Mononuclear cell (primary cell): ENCODE data around the gene KIAA1958. TPM values are rescaled to one million over a fixed set of nuclear protein-coding genes. Genes with fewer than 3 reads are reported as not detected.
"Not testable (repeated sequence)": the region's sequence is repeated elsewhere in the genome, so short reads cannot be mapped to it uniquely, and the experiment has no call there.

Experiments
- H3K27me3 ChIP-seq: 2 replicates; pipeline ENCODE4 v1.6.0; 2011; ENCODE audit warnings: low read length, control low read depth; ENCODE audit not compliant: insufficient read depth
- H3K4me1 ChIP-seq: 2 replicates; pipeline ENCODE4 v1.5.1; 2011; ENCODE audit warnings: mild to moderate bottlenecking, low read length, control low read depth; ENCODE audit not compliant: insufficient read depth
- H3K4me3 ChIP-seq: 2 replicates; pipeline ENCODE4 v1.5.1; 2011; ENCODE audit warnings: mild to moderate bottlenecking, low read length, moderate library complexity
- H3K9me3 ChIP-seq: 2 replicates; pipeline ENCODE4 v1.5.1; 2011; ENCODE audit warnings: low read depth, mild to moderate bottlenecking, control low read depth, low read length
- total RNA-seq: library from RNA; depleted of rRNA; stranded (reverse); fragments of >200 nt; gene quantifications from one replicate; pipeline ENCODE4 v1.2.3, GENCODE V29; 2012

Gene KIAA1958
- total RNA-seq, 1 donor: 5.4 TPM

GRCh38 chr9:112654282-112654681 is 167.7 kb downstream of the KIAA1958 start:
- Histone ChIP-seq H3K4me1 (no peaks in the 10 kb centered on the region), H3K9me3 (peaks cover 14% of the 10 kb centered on the region), H3K4me3 (no peak overlapping the region), H3K27me3 (no peaks in the 10 kb centered on the region)

DNA sequence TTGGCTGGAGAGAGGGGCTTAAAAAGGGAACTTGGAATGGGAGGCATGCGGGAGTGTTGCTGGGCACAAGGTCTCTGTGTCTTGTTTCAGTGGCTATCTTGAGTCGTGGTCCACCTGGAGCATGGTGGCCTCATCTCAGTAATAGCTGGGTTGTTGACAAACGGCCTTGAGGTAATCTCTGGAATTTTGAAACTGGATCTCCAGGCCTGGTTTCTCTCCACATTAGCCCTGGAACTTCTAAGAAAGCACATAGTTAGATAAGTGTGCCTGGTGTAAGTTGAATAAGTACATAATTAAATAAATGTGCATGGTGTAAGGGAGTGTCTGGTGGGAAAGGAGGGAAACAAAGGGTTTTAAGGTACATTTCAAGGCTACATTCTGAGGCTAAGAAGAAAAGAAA is 169.0 kb downstream of the KIAA1958 start:
- Histone ChIP-seq H3K4me3 (no peak overlapping the region), H3K4me1 (no peaks in the 10 kb centered on the region), H3K9me3 (peaks cover 2% of the 10 kb centered on the region), H3K27me3 (no peaks in the 10 kb centered on the region)

DNA sequence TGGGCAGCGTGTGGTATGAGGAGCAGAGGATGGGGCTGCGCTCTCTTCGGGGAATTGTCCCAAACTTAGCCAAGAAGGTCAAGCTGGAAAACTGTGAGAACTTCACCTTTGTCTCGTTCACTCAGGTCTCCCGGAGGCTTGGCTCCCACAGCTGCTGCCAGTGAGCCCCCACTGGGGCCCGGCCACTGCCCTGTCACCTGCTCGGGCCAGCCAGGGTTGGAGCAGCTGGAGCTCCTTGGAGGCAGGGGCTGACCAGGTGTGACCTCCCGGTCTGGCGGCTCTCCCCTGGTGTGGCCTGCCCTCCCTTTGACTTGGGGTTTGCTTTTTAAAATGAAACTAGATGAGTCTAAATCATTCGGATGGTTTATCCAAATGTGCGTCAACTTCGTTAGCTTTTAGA is 173.3 kb downstream of the KIAA1958 start:
- Histone ChIP-seq H3K9me3 (no peaks in the 10 kb centered on the region), H3K4me1 (no peaks in the 10 kb centered on the region), H3K27me3 (no peaks in the 10 kb centered on the region), H3K4me3 (no peak overlapping the region)

DNA sequence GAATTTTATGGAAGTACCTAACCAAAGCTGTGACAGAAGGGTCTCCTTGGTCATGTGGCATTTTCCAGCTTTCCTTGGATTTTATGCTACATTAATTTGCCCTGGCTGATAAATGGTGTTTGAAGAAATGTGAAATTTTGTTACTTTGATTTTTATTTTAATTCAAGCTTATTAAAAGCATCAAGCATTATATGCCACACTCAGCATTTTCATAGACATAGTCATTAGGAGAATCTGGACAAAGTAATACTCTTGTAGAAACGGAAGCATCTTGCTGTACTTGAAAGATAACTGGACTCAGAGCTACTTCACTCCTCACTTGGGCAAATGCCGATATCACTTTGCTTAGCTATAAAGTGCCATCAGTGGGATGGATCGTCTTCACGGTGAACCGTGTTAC is 177.1 kb downstream of the KIAA1958 start:
- no peaks in the 10 kb centered on the region for H3K27me3 ChIP-seq
- no peaks in the 10 kb centered on the region for H3K9me3 ChIP-seq
- H3K4me1 ChIP-seq: no peaks in the 10 kb centered on the region
- no peak overlapping the region for H3K4me3 ChIP-seq

GRCh38 chr9:112664531-112664930 is 177.9 kb downstream of the KIAA1958 start:
- H3K9me3 ChIP-seq: no peaks in the 10 kb centered on the region
- H3K4me3 ChIP-seq: no peak overlapping the region
- H3K27me3 ChIP-seq: no peaks in the 10 kb centered on the region
- H3K4me1 ChIP-seq: no peaks in the 10 kb centered on the region

DNA sequence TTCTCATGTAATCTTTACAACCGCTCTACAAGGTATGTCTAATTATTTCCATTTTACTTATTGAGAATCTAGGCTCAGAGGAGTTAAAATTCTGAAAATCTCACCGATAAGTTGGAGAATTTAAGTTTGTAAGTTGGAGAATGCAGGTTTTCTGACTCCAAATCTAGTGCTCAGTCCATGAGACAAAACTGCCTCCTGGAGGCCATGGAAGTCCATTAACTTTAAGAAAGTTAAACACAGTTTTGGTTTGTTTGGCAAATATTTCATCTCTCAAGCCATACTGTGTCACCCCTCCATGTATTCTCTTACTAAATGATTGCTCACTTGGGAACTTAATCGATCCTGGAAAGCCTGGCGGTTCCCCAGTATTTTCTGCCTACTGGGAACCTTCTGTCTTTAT is 178.7 kb downstream of the KIAA1958 start:
- Histone ChIP-seq H3K9me3 (no peaks in the 10 kb centered on the region), H3K4me1 (no peaks in the 10 kb centered on the region), H3K27me3 (no peaks in the 10 kb centered on the region), H3K4me3 (no peak overlapping the region)

GRCh38 chr9:112669326-112669725 is 182.7 kb downstream of the KIAA1958 start:
- no peaks in the 10 kb centered on the region for H3K27me3 ChIP-seq
- no peak overlapping the region for H3K4me3 ChIP-seq
- H3K4me1 ChIP-seq: no peaks in the 10 kb centered on the region
- H3K9me3 ChIP-seq: no peaks in the 10 kb centered on the region

- H3K27me3 ChIP-seq: no peaks in the 10 kb centered on the region
- H3K4me3 ChIP-seq: no peak overlapping the region
- H3K9me3 ChIP-seq: no peaks in the 10 kb centered on the region
- H3K4me1 ChIP-seq: no peaks in the 10 kb centered on the region
These were observed 184.5 kb downstream of the KIAA1958 start for GRCh38 chr9:112670991-112671625.

GRCh38 chr9:112673221-112673620 is 186.6 kb downstream of the KIAA1958 start:
- not testable (repeated sequence) for H3K27me3 ChIP-seq, H3K4me3 ChIP-seq, H3K4me1 ChIP-seq
- H3K9me3 ChIP-seq: peaks cover 10% of the 10 kb centered on the region

- no peaks in the 10 kb centered on the region for H3K27me3 ChIP-seq
- no peaks in the 10 kb centered on the region for H3K4me1 ChIP-seq
- no peak overlapping the region for H3K4me3 ChIP-seq
- H3K9me3 ChIP-seq: peaks cover 10% of the 10 kb centered on the region
These were observed 190.4 kb downstream of the KIAA1958 start for GRCh38 chr9:112677040-112677439.

- no peaks in the 10 kb centered on the region for H3K27me3 ChIP-seq
- no peak overlapping the region for H3K4me3 ChIP-seq
- no peaks in the 10 kb centered on the region for H3K4me1 ChIP-seq
- peaks cover 10% of the 10 kb centered on the region for H3K9me3 ChIP-seq
These were observed 194.2 kb downstream of the KIAA1958 start for GRCh38 chr9:112680731-112681402.

GRCh38 chr9:112689161-112689740 is 202.6 kb downstream of the KIAA1958 start:
- H3K4me1 ChIP-seq: no peaks in the 10 kb centered on the region
- H3K27me3 ChIP-seq: no peaks in the 10 kb centered on the region
- no peak overlapping the region for H3K4me3 ChIP-seq
- H3K9me3 ChIP-seq: no peaks in the 10 kb centered on the region

GRCh38 chr9:112694706-112695555 is 208.3 kb downstream of the KIAA1958 start:
- no peaks in the 10 kb centered on the region for H3K4me1 ChIP-seq
- H3K4me3 ChIP-seq: no peak overlapping the region
- no peaks in the 10 kb centered on the region for H3K9me3 ChIP-seq
- no peaks in the 10 kb centered on the region for H3K27me3 ChIP-seq

DNA sequence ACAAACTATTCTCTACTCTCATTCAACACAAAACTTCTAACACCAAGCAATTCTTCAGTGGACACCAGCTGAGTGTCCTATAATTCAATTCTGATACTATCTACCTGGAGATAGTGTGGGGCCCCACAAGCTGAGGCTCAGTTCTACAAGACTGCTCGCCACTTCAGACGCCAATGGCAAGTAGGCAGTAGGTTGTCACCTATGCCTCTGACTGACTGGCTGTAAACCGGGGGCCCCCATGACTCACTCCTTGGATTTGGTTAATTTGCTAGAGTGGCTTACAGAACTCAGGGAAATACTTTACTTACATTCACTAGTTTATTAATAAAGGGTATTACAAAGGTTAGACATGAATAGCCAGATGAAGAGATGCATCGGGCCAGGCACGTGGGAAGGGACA is 209.8 kb downstream of the KIAA1958 start:
- Histone ChIP-seq H3K4me3 (no peak overlapping the region), H3K27me3 (no peaks in the 10 kb centered on the region), H3K9me3 (no peaks in the 10 kb centered on the region), H3K4me1 (no peaks in the 10 kb centered on the region)

DNA sequence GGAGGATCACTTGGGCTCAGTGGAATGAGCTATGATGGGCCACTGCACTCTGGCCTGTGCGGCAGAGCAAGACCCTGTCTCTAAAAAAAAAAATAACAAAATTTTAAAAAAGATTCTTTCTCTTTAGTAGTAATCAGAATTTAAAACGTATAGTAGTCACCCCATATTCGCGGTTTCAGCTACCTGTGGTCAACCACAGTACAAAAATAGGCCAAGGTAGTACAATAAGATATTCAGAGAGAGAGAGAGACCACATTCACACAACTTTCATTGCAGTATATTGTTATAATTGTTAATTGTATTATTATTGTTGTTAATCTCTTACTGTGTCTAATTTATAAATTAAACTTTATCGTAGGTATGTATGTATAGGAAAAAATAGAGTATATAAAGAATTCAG is 212.6 kb downstream of the KIAA1958 start:
- Histone ChIP-seq H3K4me1 (no peaks in the 10 kb centered on the region), H3K4me3 (no peak overlapping the region), H3K9me3 (no peaks in the 10 kb centered on the region), H3K27me3 (no peaks in the 10 kb centered on the region)
